HepG2 (cell line): ENCODE results near the gene TNFSF9.

Experiments used
- BCLAF1 ChIP-seq: fragments of 450-650 bp; IDR thresholded peaks from 2 replicates; pipeline ENCODE4 v1.6.1; 2017; ENCODE audit warnings: mild to moderate bottlenecking
- CCAR2 ChIP-seq: fragments of 200-400 bp; formaldehyde crosslinking; optimal IDR thresholded peaks from 2 replicates; pipeline ENCODE3; 2018; ENCODE audit warnings: low read depth, mild to moderate bottlenecking, low read length, moderate library complexity
- CREB1 ChIP-seq, 2 experiments: fragments of 450-650 bp in 1 of 2; IDR thresholded peaks; 2 replicates each; pipeline ENCODE4 v1.6.1; 2016 to 2017; ENCODE audit warnings: control low read depth in 1 of 2, mild to moderate bottlenecking in 1 of 2, missing compliant biosample characterization in 1 of 2, missing genetic modification characterization in 1 of 2
- CTCF ChIP-seq: sonication (generic); formaldehyde crosslinking; IDR thresholded peaks from 2 replicates; pipeline ENCODE4 v1.5.0; 2020; ENCODE audit warnings: mild to moderate bottlenecking, missing genetic modification reagents, moderate library complexity
- GTF2F1 ChIP-seq: fragments of 150-350 bp; IDR thresholded peaks from 2 replicates; pipeline ENCODE4 v1.6.1; 2014; ENCODE audit warnings: low read length
- HCFC1 ChIP-seq: fragments of 150-350 bp; IDR thresholded peaks from 2 replicates; pipeline ENCODE4 v1.6.1; 2014; ENCODE audit warnings: low read depth, low read length
- NFIC ChIP-seq: IDR thresholded peaks from 2 replicates; pipeline ENCODE4 v1.6.1; 2012; ENCODE audit warnings: mild to moderate bottlenecking, low read length, inconsistent platforms
- RAD21 ChIP-seq: fragments of 450-650 bp; formaldehyde crosslinking; IDR thresholded peaks from 2 replicates; pipeline ENCODE4 v1.5.0; 2020; ENCODE audit warnings: mild to moderate bottlenecking
- SP4 ChIP-seq: sonication (generic); formaldehyde crosslinking; IDR thresholded peaks from 2 replicates; pipeline ENCODE4 v1.8.1; 2023; ENCODE audit warnings: mild to moderate bottlenecking, missing genetic modification reagents
- ZNF343 ChIP-seq: sonication (generic); formaldehyde crosslinking; IDR thresholded peaks from 2 replicates; pipeline ENCODE4 v1.4.0; 2020; ENCODE audit warnings: mild to moderate bottlenecking, missing genetic modification reagents

- TF ChIP-seq NFIC (no peak), RAD21 (no peak), HCFC1 (no peak), GTF2F1 (no peak), ZNF343 (no peak), CCAR2 (no peak), CTCF (CRISPR knock-in tag) (no peak), CREB1 (IDR thresholded peaks at IDR 0.05) (no peak), CREB1 (CRISPR knock-in tag; IDR thresholded peaks at IDR 0.05) (no peak), SP4 (CRISPR knock-in tag) (no peak), BCLAF1 (no peak)
Observed at GRCh38 chr19:6531163-6531955, 533 bp downstream of the TNFSF9 start.
